GM12872 (cell line): ENCODE data around the gene CTDP1.

ENCODE experiments used
- TF ChIP-seq, protein P1 (sequence below): IDR thresholded peaks from 3 replicates; pipeline ENCODE4 v1.5.1; 2011; ENCODE audit warnings: low read depth, mild to moderate bottlenecking, low read length, moderate library complexity; ENCODE audit not compliant: insufficient read depth

The CTDP1 gene

DNA sequence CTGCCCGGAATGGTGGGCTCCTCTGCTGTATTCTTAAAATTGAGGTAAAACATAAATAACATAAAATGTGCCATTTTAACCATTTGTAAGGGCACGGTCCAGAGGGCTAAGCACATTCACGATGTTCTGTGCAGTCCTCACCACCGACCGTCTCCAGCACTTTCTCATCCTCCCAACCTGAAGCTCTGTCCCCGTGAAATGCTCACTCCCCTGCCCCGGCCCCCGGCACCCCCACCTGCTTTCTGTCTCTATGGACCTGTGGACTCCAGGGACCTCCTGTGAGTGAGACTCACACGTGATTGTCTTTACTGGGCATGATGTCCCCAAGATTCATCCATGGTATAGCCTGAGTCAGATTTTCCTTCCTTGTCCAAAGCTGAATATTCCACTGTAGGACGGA, 38.7 kb upstream of the CTDP1 start:
- TF ChIP-seq, protein P1, sequence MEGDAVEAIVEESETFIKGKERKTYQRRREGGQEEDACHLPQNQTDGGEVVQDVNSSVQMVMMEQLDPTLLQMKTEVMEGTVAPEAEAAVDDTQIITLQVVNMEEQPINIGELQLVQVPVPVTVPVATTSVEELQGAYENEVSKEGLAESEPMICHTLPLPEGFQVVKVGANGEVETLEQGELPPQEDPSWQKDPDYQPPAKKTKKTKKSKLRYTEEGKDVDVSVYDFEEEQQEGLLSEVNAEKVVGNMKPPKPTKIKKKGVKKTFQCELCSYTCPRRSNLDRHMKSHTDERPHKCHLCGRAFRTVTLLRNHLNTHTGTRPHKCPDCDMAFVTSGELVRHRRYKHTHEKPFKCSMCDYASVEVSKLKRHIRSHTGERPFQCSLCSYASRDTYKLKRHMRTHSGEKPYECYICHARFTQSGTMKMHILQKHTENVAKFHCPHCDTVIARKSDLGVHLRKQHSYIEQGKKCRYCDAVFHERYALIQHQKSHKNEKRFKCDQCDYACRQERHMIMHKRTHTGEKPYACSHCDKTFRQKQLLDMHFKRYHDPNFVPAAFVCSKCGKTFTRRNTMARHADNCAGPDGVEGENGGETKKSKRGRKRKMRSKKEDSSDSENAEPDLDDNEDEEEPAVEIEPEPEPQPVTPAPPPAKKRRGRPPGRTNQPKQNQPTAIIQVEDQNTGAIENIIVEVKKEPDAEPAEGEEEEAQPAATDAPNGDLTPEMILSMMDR: no peak

GRCh38 chr18:79641722-79642497, 37.7 kb upstream of the CTDP1 start:
- TF ChIP-seq, protein P1: no peak

GRCh38 chr18:79642626-79643025, 37.0 kb upstream of the CTDP1 start:
- TF ChIP-seq, protein P1: no peak

DNA sequence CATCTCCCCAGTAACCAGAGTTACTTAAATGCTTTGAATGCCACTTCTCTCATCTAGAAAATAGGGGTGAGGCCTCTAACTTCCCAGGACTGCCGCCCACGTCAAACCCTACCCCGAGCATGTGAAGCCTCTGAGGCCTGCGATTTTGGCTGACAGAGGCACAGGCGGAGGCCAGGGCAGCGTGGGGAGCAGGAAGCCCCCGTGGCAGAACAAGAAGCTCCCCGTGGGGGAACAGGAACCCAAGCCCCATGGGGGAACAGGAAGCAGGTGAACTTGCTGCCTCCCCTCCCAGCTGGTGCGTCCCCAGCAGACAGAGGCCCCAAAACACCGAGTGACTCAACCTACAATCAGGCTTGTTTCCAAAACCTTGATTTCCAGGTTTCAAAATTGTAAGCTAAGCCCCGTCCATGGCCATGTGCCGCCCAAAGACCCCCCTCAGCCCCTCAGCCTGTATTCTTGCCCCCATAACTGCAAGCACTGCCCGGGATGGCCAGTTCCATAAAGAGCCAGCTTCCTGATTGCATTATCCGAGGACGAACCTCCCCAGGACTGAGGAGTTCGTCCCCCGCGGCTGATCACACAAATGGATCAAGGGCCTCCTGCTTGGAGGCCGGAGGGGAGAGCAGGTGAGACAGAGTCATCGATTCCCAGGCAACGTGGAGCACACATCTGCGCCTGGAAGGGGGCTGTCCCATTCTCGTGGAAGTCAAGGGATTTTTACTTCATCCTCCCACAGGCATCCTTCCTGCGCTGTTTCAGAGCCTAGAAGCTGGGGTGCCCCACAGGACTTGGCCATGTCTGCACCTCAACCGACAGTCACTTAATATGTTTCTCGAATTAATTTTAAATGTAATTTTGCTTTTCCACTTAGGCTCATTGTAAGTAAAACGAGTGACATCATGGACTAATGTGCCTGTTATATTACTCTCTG, 36.3 kb upstream of the CTDP1 start:
- TF ChIP-seq, protein P1: no peak

GRCh38 chr18:79644006-79644665, 35.5 kb upstream of the CTDP1 start:
- TF ChIP-seq, protein P1: peak; percentile 94

DNA sequence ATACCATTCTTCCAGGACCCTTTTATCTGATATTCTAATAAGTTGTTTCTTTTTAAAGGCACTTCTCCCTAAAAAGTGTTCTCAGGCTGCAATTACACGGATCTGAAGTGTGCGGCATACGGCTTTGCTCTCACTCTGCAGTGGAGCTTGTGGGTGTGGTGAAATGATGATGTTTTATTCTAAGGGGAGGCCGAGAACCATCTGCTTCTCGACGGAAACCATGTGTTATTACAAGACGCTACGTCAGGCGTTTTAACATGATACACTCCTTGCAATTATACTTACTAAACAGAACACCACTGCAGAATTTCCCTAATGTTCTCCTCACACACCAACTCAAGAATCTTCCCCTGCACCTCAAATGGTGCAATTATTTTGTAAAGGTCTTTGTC, 34.9 kb upstream of the CTDP1 start:
- TF ChIP-seq, protein P1: no peak
